SKM-1 (cell line): ENCODE data around the gene MICOS13.
A peak's percentile ranks its signal among the peaks of the same experiment; 100 is the strongest.

Experiments used
- DNase-seq: peaks from one replicate; lab custom pipeline; 2025; ENCODE audit not compliant: unreplicated experiment; lab: John Stamatoyannopoulos, UW

The MICOS13 gene

DNA sequence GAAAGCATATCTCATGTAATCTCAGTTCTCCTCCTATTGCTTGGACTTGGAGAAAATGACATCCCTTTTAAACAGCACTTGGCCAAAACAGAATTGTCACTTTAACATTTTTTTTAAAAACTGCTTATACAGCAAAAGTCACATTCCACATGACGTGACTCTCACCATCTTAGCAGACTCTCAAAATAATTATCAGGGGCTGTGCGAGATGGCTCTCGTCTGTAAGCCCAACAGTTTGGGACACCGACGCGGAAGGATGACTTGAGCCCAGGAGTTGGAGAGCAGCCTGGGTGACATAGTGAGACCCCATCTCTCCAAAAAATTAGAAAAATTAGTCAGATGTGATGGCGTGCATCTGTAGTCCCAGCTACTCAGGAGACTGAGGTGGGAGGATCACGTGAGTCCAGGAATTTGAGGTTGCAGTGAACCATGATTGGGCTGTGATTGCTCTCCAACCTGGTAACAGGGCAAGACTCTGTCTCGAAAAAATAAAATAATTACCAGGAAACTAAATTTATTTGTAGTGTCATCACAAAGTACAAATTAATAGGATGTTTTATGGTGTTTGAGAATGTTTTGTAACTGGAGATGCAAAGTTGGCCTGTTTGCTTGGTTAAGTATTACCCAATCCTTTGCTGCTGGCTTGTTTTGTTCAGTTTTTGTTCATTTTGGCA lies 48.6 kb downstream of the MICOS13 start:
- DNase-seq, result no peak

DNA sequence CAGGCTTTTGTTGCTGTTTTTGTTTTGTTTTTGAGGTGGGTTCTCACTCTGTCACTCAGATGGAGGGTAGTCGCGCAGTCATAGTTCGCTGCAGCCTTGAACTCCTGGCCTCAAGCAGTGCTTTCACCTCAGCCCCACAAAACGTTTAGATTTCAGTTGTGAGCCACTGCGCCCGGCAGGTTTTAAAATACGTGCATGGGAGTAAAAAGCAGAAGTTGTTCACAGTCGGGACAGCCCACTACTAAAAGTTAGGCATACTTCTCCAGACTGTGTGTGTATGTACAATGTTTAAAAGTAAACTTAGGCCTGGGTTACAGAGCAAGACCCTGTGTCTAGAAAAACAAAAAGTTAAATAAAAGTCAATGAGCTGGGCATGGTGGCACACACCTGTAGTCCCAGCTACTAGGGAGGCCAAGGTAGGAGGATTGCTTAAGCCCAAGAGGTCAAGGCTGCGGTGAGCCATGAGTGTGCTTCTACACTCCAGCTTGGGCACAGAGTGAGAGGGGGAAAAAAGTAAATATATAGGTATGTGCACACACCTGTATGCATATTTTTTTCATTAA lies 51.3 kb downstream of the MICOS13 start:
- DNase-seq, result peak; percentile 18

DNA sequence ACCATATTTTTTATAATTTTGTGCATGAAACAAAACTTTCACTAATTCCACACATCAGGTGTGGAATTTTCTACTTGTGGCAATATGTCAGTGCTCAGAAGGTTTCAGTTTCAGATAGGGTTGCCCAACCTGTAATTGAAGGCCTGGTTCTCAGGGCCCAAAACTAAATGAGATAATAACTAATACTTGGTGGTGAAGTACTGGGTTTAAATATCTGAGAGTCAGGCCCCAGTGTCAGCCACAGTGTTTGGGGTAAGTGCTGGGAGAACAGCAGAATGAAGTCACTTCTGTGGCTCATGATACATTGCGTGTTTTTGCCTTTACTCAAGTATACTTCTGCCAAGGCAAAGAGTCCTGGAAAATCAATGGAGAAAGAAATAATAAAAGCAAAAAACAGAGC lies 51.9 kb downstream of the MICOS13 start:
- no peak for DNase-seq
